ENCODE results near the gene C19orf33.
"Not testable (repeated sequence)": the region's sequence is repeated elsewhere in the genome, so short reads cannot be mapped to it uniquely, and the experiment has no call there.

C19orf33 gene

DNA sequence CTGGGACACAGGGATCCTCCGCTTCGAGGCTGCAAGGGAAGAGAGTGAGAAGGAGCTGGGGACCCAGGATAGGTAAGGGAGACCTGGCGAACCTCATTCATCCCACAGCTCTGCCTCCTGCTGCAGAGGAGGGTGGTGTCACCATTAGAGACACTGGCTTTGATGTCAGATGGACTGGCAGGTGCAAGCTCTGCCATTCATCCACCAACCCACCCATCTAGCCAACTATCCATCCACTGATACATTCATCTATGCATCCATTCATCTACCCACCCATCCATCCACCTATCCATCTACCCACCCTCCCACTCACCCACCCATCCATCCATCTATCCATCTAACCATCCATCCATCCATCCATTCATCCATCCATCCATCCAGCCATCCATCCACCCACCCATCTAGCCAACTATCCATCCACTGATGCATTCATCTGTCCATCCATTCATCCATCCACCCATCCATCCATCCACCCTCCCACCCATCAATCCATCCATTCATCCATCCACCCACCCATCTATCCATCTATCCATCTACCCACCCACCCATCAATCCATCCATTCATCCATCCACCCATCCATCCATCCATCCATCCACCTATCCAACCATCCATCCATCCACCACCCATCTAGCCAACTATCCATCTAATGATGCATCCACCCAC is 5.7 kb downstream of the C19orf33 start:
- no peak for DNase-seq

DNA sequence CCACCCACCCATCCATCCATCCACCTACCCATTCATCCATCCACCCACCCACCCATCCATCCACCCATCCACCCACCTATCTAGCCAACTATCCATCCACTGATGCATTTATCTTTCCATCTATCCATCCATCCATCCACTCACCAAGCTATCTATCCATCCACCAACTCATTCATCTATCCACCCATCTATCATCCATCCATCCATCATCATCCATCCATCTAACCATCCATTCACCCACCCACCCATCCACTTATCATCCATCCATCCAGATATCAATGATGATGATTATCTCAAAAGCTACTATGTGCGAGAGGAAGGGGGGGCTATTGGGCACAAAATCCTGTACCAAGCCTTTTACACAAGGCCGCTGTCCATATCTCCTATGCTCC is 6.2 kb downstream of the C19orf33 start:
- DNase-seq: no peak

DNA sequence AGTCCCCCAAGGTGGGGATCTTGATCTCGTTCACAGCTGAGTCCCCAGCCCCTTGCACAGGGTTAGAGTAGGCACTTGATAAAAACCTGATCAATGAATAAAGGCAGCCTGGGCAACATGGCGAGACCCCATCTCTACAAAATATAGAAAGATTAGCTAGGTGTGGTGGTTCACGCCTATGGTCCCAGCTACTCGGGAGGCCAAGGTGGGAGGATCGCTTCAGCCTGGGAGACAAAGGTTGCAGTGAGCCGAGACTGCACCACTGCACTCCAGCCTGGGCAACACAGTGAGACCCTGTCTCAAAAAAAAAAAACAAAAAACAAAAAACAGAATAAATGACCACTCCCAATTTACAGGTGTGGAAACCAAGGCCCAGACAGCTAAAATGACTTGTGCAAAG is 6.9 kb downstream of the C19orf33 start:
- no peak for DNase-seq

DNA sequence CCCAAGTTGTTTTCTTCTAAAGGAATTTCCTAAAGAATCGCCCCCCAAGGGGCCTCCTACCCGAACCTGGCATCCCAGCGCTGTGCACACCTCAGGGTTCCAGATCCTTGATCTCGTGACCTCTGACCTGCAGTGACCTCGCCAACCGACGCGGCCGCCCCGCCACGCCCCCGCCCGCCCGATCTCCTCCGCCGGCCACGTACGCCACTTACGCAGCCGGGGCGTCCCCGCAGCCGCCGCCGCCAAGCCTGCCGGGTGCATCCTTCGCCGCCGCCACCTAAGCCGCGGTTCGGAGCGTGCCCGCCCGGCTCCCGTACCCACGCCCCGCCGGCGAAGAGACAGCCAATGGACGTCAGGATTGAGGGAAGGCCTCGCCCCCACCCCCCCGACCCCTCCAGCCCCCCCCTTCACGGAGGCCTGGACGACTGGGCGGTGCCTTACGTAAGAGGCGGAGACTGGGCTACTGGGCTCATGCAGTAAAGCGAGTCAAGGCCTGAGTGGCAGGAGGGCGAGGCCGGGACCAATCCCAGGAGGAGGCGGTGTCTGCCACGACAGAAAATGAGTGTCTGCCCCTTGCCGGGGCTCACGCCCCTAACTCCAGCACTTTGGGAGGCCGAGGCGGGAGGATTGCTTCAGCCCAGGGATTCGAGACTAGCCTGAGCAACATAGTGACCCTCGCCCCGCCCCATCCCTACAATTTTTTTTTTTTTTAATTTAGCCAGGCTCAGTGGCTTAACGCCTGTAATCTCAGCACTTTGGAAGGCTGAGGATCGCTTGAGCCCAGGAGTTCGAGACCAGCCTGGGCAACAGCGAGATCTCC is 11.8 kb downstream of the C19orf33 start, which contains the start of gene YIF1B:
Gene YIF1B, minus strand, starts transcription at position 291 of the 820 bp plus-strand sequence. Its CDS starts 30 bp downstream, at position 261.
- DNase-seq: peak; percentile 96 to 99

DNA sequence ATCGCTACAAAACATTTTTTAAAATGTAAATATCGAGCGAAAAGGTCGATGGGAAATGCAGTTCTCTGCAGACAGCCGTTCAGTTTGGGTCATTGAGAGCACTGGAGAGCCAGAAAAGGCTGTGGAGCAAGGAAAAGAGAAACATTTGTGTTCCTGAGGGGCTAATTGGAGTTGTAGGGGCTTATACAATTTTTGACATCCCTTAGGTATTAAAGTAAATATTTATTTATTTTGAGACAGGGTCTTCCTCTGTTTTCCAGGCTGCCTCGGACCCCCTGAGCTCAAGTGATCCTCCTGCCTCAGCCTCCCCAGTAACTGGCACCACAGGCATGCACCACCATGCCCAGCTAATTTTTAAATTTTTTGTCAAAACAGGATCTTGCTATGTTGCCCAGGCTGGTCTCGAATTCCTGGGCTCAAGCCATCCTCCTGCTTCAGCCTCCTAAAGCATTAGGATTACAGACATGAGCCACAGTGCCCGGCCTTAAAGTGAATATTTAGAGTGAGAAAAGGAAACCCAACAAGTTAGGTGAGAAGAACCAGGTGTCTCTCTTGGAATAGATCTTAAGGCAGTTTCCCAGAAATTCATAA is 12.5 kb downstream of the C19orf33 start:
- DNase-seq: no peak

DNA sequence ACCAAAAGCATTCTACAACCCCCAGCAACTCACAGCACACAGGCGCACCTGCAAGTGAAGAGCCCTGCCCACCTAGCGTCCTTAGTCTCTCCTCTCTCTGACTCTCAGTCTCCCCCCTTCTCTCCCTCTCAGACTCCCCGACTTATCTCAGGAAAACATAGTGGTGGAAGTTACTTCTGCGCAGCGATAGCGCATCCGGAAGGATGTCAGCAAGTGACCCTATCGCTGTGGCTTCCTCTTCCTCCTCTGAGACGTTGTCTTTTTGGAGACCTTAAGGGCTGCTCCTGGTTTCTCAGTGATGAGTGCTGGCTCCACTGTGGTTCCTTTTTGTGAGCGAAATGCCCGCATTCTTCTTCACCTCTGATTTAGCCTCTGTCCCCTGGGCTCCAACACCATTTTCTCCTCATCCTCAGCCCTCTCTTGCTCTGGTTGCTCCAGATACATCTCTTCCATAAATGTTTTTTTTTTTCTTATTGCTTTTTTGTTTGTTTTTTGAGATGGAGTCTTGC is 13.1 kb downstream of the C19orf33 start:
- DNase-seq: no peak

DNA sequence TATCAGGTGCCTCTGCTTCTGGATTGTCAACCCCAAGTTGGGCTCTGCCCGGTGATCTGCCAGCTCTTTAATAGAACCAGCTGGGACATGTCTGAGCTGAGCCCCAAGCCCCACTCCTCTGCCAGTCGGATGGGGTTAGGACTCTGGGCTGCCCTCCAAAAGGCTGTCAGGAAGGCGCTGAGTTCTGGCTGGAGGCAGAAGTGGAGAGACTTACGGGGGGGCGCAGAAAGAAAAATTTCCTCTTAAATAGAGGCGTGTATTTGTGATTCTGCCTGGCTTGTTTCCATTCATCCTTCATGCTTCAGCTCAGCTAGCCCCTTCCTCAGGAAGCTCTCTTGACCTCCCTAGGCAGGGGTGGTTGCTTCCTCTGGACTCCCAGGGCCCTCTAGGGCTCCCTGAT is 14.6 kb downstream of the C19orf33 start:
- peak; percentile 67 to 70 for DNase-seq

- no peak for DNase-seq
Measured at GRCh38 chr19:38319421-38320258, 15.6 kb downstream of the C19orf33 start, which contains the start of gene KCNK6. KCNK6 (plus strand) TSS chr19:38319845; CDS start chr19:38319951, 106 bp downstream.

DNA sequence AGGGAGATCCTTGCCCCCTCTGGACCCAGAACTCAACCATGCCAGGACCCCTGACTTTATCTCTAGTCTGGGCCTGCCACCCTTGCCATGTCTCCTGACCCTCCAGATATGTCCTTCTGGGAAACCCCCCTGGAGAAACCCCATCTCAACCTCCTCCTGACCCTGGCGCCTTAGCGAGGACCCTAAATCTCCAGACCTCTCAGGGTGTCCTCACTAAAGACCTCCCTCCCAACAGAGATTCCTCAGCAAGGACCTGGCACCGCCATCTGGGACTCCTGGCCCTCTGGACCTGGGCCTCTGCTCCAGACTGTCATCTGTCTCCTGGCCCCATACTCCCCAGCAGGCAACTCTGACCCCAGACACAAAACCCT is 16.9 kb downstream of the C19orf33 start:
- DNase-seq: no peak

DNA sequence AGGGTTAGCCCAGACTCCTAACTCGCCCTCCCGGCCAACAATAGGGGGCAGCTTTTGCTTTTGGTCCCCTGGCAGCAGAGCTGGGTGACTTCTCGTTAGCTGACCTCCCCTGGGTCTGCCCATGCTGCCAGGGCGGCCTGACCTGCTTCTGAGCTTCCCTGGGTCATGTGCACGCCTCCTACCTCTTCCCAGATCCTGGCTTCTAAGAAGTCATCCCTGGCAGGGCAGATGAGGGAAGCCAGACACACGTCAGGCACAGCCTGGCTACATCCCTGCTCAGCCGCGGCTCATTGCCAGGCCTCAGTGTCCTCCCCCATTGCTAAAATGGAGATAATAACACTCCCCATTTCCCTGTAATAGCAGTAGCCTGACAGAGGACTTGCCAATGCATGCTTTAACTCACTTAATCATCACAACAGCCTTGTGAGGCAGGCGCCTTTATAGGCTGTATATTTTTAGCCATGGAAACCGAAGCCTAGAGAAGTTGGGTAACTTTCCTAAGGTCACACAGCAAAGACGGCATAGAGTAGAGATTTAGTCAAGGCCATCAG is 17.7 kb downstream of the C19orf33 start:
- peak in 1 of 2 experiments; percentile 14 for DNase-seq

GRCh38 chr19:38323291-38323690 is 19.2 kb downstream of the C19orf33 start:
- DNase-seq: no peak

DNA sequence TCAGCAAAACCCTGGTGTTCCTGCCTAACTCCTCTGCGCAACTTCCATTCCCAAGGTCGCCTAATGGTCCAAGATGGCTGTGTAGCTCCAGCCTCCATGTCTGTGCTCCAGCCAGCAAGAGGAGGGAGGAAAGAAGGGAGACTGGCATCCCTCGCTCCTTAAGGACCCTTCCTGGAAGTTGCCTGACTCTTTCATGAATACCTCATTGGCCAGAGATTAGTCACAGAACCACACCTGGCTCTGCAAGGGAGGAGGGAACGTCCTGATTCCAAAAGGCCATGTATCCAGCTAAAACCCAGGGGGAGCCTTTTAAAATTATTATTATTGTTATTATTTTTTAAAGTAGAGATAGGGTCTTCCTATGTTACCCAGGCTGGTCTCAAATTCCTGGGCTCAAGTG is 20.4 kb downstream of the C19orf33 start:
- no peak for DNase-seq

DNA sequence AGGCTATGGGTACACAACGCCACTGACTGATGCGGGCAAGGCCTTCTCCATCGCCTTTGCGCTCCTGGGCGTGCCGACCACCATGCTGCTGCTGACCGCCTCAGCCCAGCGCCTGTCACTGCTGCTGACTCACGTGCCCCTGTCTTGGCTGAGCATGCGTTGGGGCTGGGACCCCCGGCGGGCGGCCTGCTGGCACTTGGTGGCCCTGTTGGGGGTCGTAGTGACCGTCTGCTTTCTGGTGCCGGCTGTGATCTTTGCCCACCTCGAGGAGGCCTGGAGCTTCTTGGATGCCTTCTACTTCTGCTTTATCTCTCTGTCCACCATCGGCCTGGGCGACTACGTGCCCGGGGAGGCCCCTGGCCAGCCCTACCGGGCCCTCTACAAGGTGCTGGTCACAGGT is 22.5 kb downstream of the C19orf33 start:
- no peak for DNase-seq

GRCh38 chr19:38329651-38330050 is 25.6 kb downstream of the C19orf33 start:
- no peak for DNase-seq

DNA sequence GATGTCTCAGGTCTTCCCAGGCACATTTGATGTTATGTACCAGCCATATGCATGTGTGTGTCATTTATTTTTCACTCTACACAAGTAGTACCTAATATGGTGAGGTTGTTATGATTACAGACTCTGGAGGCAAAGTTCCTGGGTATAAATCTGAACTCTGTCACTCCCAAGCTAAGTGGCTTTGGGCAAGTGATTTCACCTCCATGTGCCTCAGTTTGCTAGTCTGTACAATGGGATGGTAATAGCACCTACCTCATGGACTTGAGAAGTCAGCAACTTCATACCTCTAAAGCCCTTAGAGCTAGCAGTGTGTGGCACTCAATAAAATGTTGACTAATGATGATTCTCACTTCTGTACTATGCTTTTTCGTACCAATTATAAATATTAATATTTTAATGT is 27.7 kb downstream of the C19orf33 start:
- DNase-seq: no peak

- no peak for DNase-seq
Measured at GRCh38 chr19:38333245-38333644, 29.2 kb downstream of the C19orf33 start.

GRCh38 chr19:38335949-38336637 is 32.0 kb downstream of the C19orf33 start:
- peak; percentile 88 to 97 for DNase-seq

DNA sequence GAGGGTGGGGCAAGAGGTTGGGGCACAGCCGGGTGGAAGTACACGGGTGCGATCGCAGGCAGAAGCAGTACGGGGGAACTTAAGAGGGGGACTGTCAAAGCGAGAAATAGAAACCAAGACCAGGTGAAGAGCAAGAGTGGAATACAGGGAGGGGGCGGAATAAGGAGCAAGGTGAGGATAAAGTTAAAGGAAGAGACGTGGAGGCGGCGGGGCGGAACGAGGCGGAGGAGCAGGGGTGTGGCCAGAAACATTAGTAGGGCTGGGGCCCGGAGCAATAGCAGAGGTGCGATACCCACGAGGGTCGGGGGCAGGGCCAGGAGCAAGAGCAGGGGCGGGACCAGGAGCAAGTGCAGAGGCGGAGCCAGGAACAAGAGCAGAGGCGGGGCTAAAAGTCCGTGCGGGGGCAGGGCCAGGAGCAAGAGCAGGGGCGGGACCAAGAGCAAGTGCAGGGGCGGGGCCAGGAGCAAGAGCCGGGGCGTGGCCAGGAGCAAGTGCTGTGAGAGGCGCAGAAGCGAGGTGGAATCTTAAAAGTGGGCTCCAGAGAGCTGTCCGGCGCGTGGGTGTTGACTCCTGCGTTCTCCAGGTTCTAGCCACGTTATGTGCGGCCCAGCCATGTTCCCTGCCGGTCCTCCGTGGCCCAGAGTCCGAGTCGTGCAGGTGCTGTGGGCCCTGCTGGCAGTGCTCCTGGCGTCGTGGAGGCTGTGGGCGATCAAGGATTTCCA is 32.7 kb downstream of the C19orf33 start:
- DNase-seq: peak; percentile 88 to 96

- DNase-seq: peak in 1 of 2 experiments; percentile 55
Measured at GRCh38 chr19:38337360-38337653, 33.3 kb downstream of the C19orf33 start.

- not testable (repeated sequence) for DNase-seq
Measured at GRCh38 chr19:38339011-38339410, 35.0 kb downstream of the C19orf33 start.

GRCh38 chr19:38340927-38341326 is 36.9 kb downstream of the C19orf33 start:
- no peak for DNase-seq

Measured in NCI-H446 (cell line).